Glutamatergic neuron (in vitro differentiated cells): ENCODE measurements around the gene GNAQ. TPM values are rescaled to one million over a fixed set of nuclear protein-coding genes. Genes with fewer than 3 reads are reported as not detected.

Experiments used
- DNase-seq: peaks from one replicate; pipeline ENCODE4 v3.0.0; 2022
- H3K27ac Mint-ChIP-seq: one replicate; pipeline ENCODE4 v1.8.0; 2020; ENCODE audit warnings: mild to moderate bottlenecking, mixed read lengths, inconsistent platforms; ENCODE audit not compliant: unreplicated experiment
- H3K27me3 Mint-ChIP-seq: one replicate; pipeline ENCODE4 v1.8.0; 2020; ENCODE audit warnings: mild to moderate bottlenecking, moderate library complexity, mixed read lengths, inconsistent platforms; ENCODE audit not compliant: unreplicated experiment
- H3K36me3 Mint-ChIP-seq: one replicate; pipeline ENCODE4 v1.8.0; 2020; ENCODE audit warnings: mild to moderate bottlenecking, mixed read lengths, inconsistent platforms; ENCODE audit not compliant: unreplicated experiment
- H3K4me1 Mint-ChIP-seq: one replicate; pipeline ENCODE4 v1.8.0; 2020; ENCODE audit warnings: mild to moderate bottlenecking, low read depth, mixed read lengths, inconsistent platforms; ENCODE audit not compliant: unreplicated experiment
- H3K4me3 Mint-ChIP-seq: one replicate; pipeline ENCODE4 v1.8.0; 2020; ENCODE audit warnings: mild to moderate bottlenecking, mixed read lengths, inconsistent platforms; ENCODE audit not compliant: unreplicated experiment
- H3K9me3 Mint-ChIP-seq: one replicate; pipeline ENCODE4 v1.8.0; 2020; ENCODE audit warnings: mild to moderate bottlenecking, moderate library complexity, mixed read lengths, inconsistent platforms; ENCODE audit not compliant: unreplicated experiment
- total RNA-seq: library from RNA; stranded (reverse); fragmentation: NEBNext Ultra II Directional; extraction: Animal tissue kit (Norgen Biotek cat#: 25700); gene quantifications from one replicate; pipeline ENCODE4 v1.2.1, GENCODE V29; 2021; ENCODE audit not compliant: unreplicated experiment
- TF ChIP-seq, protein P1 (sequence below): fragments of 200-600 bp; sonication (generic); IDR thresholded peaks from one replicate; pipeline ENCODE4 v1.5.0; 2021; ENCODE audit not compliant: partially characterized antibody, unreplicated experiment

Gene GNAQ
- total RNA-seq, 1 donor from 2014 or later, result 72.8 TPM

- TF ChIP-seq, protein P1, sequence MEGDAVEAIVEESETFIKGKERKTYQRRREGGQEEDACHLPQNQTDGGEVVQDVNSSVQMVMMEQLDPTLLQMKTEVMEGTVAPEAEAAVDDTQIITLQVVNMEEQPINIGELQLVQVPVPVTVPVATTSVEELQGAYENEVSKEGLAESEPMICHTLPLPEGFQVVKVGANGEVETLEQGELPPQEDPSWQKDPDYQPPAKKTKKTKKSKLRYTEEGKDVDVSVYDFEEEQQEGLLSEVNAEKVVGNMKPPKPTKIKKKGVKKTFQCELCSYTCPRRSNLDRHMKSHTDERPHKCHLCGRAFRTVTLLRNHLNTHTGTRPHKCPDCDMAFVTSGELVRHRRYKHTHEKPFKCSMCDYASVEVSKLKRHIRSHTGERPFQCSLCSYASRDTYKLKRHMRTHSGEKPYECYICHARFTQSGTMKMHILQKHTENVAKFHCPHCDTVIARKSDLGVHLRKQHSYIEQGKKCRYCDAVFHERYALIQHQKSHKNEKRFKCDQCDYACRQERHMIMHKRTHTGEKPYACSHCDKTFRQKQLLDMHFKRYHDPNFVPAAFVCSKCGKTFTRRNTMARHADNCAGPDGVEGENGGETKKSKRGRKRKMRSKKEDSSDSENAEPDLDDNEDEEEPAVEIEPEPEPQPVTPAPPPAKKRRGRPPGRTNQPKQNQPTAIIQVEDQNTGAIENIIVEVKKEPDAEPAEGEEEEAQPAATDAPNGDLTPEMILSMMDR, result no peak
- Mint-ChIP-seq H3K27me3 (no peaks in the 10 kb centered on the region), H3K36me3 (no peaks in the 10 kb centered on the region)
Measured at GRCh38 chr9:77789891-77790290, 241.7 kb downstream of the GNAQ start.

GRCh38 chr9:77785341-77785740 lies 246.3 kb downstream of the GNAQ start:
- TF ChIP-seq, protein P1, result no peak
- no peaks in the 10 kb centered on the region for H3K27me3 Mint-ChIP-seq
- no peaks in the 10 kb centered on the region for H3K36me3 Mint-ChIP-seq

More at GRCh38 chr9:77789891-77790290, 241.7 kb downstream of the GNAQ start:
- H3K4me1 Mint-ChIP-seq, result peaks cover 5% of the 10 kb centered on the region
- H3K9me3 Mint-ChIP-seq, result peaks cover 2% of the 10 kb centered on the region
- DNase-seq, result no peak
- H3K4me3 Mint-ChIP-seq, result no peak overlapping the region
- no peak overlapping the region for H3K27ac Mint-ChIP-seq

DNA sequence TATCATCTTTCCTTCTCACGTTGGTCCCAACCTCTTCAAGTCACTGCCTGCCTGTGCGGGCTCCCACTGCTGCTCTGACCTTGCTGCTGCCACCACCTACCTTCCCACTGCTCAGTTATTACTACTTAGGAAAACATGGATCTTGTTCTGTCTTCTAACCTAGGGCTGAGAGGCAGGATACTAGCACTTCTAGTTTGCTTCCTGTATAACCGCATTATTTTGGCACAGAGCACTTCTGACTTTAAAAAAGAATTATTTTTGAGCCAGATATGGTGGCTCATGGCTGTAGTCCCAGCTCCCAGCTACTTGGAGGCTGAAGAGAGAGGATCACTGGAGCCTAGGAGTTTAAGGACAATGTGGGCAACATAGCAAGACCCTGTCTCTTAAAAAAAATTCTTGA lies 248.1 kb downstream of the GNAQ start:
- H3K27ac Mint-ChIP-seq, result no peak overlapping the region

More at GRCh38 chr9:77785341-77785740, 246.3 kb downstream of the GNAQ start:
- DNase-seq, result no peak
- Mint-ChIP-seq H3K4me1 (peaks cover 5% of the 10 kb centered on the region), H3K9me3 (no peaks in the 10 kb centered on the region), H3K27ac (no peak overlapping the region), H3K4me3 (no peak overlapping the region)

DNA sequence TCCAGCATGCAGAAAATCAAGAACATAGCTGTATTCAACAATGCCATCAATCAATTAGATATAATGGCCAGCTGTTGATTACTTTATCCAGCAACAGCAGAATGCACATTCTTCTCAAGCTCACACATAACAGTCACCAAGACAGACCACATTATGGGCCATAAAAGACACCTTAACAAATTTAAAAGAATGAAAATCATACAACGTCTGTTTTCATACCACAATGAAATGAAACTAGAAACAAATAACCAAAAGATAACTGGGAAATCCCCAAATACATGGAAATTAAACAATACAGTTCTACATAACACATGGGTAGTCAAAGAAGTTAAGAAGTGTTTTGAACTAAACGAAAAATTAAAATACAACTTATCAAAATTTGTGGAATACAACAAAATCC lies 252.6 kb downstream of the GNAQ start:
- no peak overlapping the region for H3K4me3 Mint-ChIP-seq
- DNase-seq, result no peak
- TF ChIP-seq, protein P1, result no peak
- peaks cover 2% of the 10 kb centered on the region for H3K9me3 Mint-ChIP-seq
- H3K27me3 Mint-ChIP-seq, result no peaks in the 10 kb centered on the region
- H3K4me1 Mint-ChIP-seq, result no peaks in the 10 kb centered on the region
- no peak overlapping the region for H3K27ac Mint-ChIP-seq
- H3K36me3 Mint-ChIP-seq, result peaks cover 5% of the 10 kb centered on the region

More for the DNA sequence above, 248.1 kb downstream of the GNAQ start:
- no peak for DNase-seq
- no peaks in the 10 kb centered on the region for H3K36me3 Mint-ChIP-seq
- H3K9me3 Mint-ChIP-seq, result peaks cover 2% of the 10 kb centered on the region
- TF ChIP-seq, protein P1, result no peak
- peaks cover 4% of the 10 kb centered on the region for H3K4me1 Mint-ChIP-seq
- no peak overlapping the region for H3K4me3 Mint-ChIP-seq
- no peaks in the 10 kb centered on the region for H3K27me3 Mint-ChIP-seq

- no peak overlapping the region for H3K27ac Mint-ChIP-seq
- TF ChIP-seq, protein P1, result no peak
- peaks cover 4% of the 10 kb centered on the region for H3K36me3 Mint-ChIP-seq
- H3K4me1 Mint-ChIP-seq, result no peaks in the 10 kb centered on the region
- no peaks in the 10 kb centered on the region for H3K27me3 Mint-ChIP-seq
- no peaks in the 10 kb centered on the region for H3K9me3 Mint-ChIP-seq
- DNase-seq, result no peak
- no peak overlapping the region for H3K4me3 Mint-ChIP-seq
Measured at GRCh38 chr9:77773381-77773780, 258.2 kb downstream of the GNAQ start.
